Measurements from ENCODE around the gene COA8. TPM values are rescaled to one million over a fixed set of nuclear protein-coding genes. Genes with fewer than 3 reads are reported as not detected.

COA8 gene
- total and polyA plus RNA-seq, 4 donors: 27.6 to 71.7 (median 38.8) TPM

GRCh38 chr14:103528587-103529382 is 34.0 kb upstream of the COA8 start, which contains the start of gene TRMT61A:
TRMT61A (plus strand) TSS chr14:103529196; CDS start chr14:103529979, 783 bp downstream.
- Histone ChIP-seq H3K4me1 (ENCODE audit: control insufficient read depth in 1 of 2, insufficient read depth in 2 of 2, low read length in 2 of 2) (no peaks in the 10 kb centered on the region), H3K36me3 (ENCODE audit: control insufficient read depth in 1 of 2, insufficient read depth in 2 of 2, low read length in 1 of 2) (no peaks in the 10 kb centered on the region), H3K27ac (ENCODE audit: low read depth in 1 of 2, low read length in 2 of 2) (peak within 1 kb of the TSS in 1 of 2 donors; percentile 39), H3K9me3 (ENCODE audit: control insufficient read depth, low read length) (no peaks in the 10 kb centered on the region), H3K27me3 (ENCODE audit: control insufficient read depth in 1 of 2, insufficient read depth in 2 of 2, low read length in 1 of 2) (no peaks in the 10 kb centered on the region), H3K4me3 (ENCODE audit: low read length in 2 of 2) (peak within 1 kb of the TSS; percentile 10 to 73)
- WGBS, 2 donors: 3% methylated on average over 59 to 70 of the region's 70 CpGs
- DNase-seq (peak; percentile 93 to 94), ATAC-seq (ENCODE audit: low FRiP score) (peak; percentile 87)
- intact Hi-C loops (cut with DNase I): no loop called here

DNA sequence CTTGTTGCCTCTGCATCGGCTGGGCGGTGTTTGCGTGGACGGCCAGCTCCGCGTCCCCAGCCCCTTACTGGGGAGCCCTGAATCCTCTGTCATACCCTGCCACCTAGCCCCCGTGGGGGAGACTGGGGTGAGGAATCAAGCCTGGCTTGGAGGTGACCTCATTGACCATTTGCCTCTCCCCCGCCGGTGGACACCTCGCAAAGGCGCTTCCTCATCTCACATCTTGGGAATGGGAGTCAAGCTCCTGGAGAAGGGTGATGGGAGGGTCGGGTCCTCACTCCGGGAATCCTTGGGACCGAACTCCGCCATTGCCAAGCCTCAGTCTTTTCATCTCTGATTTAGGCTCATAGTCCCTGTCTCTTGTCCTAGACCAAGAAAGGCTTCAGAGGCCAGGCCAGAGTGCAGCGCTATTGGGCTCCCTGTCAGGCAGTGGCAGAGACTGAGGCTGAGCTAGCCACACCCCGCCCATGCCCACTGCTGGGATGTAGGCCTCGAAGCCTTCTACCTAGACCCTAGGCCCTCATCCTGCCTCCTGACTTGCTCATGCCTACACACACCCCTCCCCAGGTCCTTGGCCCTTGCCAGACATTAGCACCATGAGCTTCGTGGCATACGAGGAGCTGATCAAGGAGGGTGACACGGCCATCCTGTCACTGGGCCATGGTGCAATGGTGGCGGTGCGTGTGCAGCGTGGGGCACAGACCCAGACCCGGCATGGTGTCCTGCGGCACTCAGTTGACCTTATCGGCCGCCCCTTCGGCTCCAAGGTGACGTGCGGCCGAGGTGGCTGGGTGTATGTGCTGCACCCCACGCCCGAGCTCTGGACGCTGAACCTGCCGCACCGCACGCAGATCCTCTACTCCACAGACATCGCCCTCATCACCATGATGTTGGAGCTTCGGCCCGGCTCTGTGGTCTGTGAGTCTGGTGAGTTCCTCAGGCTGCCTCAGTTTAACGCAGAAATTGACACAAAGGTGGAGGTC is 33.1 kb upstream of the COA8 start:
- no peaks in the 10 kb centered on the region for H3K9me3 ChIP-seq (ENCODE audit: control insufficient read depth, low read length)
- H3K4me3 ChIP-seq (ENCODE audit: low read length in 2 of 2): peak overlapping the region; percentile 10 to 73
- peak in 1 of 2 donors; percentile 53 for DNase-seq
- peak overlapping the region in 1 of 2 donors; percentile 14 for H3K27ac ChIP-seq (ENCODE audit: low read depth in 1 of 2, low read length in 2 of 2)
- H3K4me1 ChIP-seq (ENCODE audit: control insufficient read depth in 1 of 2, insufficient read depth in 2 of 2, low read length in 2 of 2): no peaks in the 10 kb centered on the region
- no peak for ATAC-seq (ENCODE audit: low FRiP score)
- WGBS, 2 donors: 49 to 50% methylated on average over 41 to 42 of the region's 42 CpGs
- intact Hi-C loops (cut with DNase I): no loop called here
- H3K27me3 ChIP-seq (ENCODE audit: control insufficient read depth in 1 of 2, insufficient read depth in 2 of 2, low read length in 1 of 2): no peaks in the 10 kb centered on the region
- H3K36me3 ChIP-seq (ENCODE audit: control insufficient read depth in 1 of 2, insufficient read depth in 2 of 2, low read length in 1 of 2): no peaks in the 10 kb centered on the region

- no peak for ATAC-seq (ENCODE audit: low FRiP score)
- no peaks in the 10 kb centered on the region for H3K4me1 ChIP-seq (ENCODE audit: control insufficient read depth in 1 of 2, insufficient read depth in 2 of 2, low read length in 2 of 2)
Measured at GRCh38 chr14:103530390-103530789, 32.4 kb upstream of the COA8 start.

DNA sequence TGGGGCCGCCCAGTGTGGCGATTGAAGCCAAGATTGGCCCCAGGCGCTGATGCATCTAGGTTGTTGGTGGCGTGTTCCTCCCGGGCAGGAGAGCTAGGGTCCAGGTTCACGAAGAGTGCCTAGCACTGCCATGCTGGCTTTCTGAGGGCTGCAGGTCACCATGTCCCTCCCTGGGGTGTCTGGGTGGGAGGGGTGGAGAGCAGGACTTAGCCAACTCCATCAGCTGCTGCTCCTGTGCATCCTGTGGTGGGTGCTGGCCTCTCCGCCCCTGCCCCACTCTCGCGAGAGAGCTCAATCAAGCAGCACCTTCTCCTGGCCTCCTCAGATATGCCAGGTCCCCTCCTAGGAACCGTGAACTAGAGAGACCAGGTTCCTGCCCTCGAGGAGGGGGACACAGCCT is 31.9 kb upstream of the COA8 start:
- Histone ChIP-seq H3K4me1 (ENCODE audit: control insufficient read depth in 1 of 2, insufficient read depth in 2 of 2, low read length in 2 of 2) (no peaks in the 10 kb centered on the region), H3K9me3 (ENCODE audit: control insufficient read depth, low read length) (no peaks in the 10 kb centered on the region), H3K27ac (ENCODE audit: low read depth in 1 of 2, low read length in 2 of 2) (no peak overlapping the region), H3K36me3 (ENCODE audit: control insufficient read depth in 1 of 2, insufficient read depth in 2 of 2, low read length in 1 of 2) (no peaks in the 10 kb centered on the region), H3K4me3 (ENCODE audit: low read length in 2 of 2) (no peak overlapping the region), H3K27me3 (ENCODE audit: control insufficient read depth in 1 of 2, insufficient read depth in 2 of 2, low read length in 1 of 2) (no peaks in the 10 kb centered on the region)
- ATAC-seq (ENCODE audit: low FRiP score) (no peak), DNase-seq (peak in 1 of 2 donors; percentile 40)
- 89 to 92% methylated on average over 11 of the region's 11 CpGs for whole genome bisulfite sequencing, 2 donors
- intact Hi-C loops (cut with DNase I): no loop called here

More at GRCh38 chr14:103530390-103530789, 32.4 kb upstream of the COA8 start:
- intact Hi-C loops (cut with DNase I): no loop called here
- WGBS, 2 donors: 49 to 60% methylated on average over 7 of the region's 7 CpGs
- Histone ChIP-seq H3K27ac (ENCODE audit: low read depth in 1 of 2, low read length in 2 of 2) (no peak overlapping the region), H3K27me3 (ENCODE audit: control insufficient read depth in 1 of 2, insufficient read depth in 2 of 2, low read length in 1 of 2) (no peaks in the 10 kb centered on the region), H3K9me3 (ENCODE audit: control insufficient read depth, low read length) (no peaks in the 10 kb centered on the region), H3K36me3 (ENCODE audit: control insufficient read depth in 1 of 2, insufficient read depth in 2 of 2, low read length in 1 of 2) (no peaks in the 10 kb centered on the region), H3K4me3 (ENCODE audit: low read length in 2 of 2) (no peak overlapping the region)
- peak in 1 of 2 donors; percentile 46 for DNase-seq

DNA sequence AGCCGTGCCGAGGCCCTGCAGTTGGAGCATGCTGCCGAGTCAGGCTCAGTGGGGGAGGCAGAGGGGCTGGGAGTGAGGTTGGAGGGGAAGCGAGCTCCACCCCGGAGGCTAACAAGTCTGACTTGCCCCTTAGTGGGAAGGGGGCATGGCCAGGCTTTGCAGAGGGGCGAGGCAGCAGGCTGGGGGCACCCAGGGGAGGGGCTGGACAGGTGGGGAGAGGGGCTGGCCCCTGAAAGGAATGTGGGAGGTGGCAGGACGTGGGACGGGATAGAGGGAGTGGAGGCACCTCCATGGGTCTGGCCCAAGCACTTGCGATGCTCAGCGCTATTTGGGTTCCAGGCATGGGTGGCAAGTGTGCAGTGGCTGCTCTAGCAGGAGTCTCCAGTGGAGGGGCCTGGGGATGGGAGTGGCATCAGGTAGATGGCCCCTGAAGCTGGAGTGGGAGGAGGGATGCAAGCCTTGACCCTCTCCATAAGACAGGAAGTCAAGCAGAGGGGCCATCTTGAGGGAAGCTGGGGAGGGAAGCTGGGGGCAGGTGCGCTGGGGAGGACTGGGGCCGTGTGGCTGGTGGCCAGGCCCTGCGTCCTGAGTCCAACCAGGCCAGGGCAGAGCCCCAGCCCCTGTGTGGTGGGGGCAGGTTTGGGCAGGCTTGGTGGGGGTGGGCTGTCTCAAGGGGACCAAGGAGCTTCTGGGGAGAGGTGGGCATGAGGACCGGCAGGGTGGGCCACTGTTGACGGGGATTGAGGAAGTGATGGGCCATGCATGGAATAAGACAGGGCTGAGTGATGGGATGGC is 31.1 kb upstream of the COA8 start:
- Histone ChIP-seq H3K9me3 (ENCODE audit: control insufficient read depth, low read length) (no peaks in the 10 kb centered on the region), H3K36me3 (ENCODE audit: control insufficient read depth in 1 of 2, insufficient read depth in 2 of 2, low read length in 1 of 2) (no peaks in the 10 kb centered on the region), H3K4me1 (ENCODE audit: control insufficient read depth in 1 of 2, insufficient read depth in 2 of 2, low read length in 2 of 2) (no peaks in the 10 kb centered on the region), H3K27ac (ENCODE audit: low read depth in 1 of 2, low read length in 2 of 2) (no peak overlapping the region), H3K27me3 (ENCODE audit: control insufficient read depth in 1 of 2, insufficient read depth in 2 of 2, low read length in 1 of 2) (no peaks in the 10 kb centered on the region), H3K4me3 (ENCODE audit: low read length in 2 of 2) (no peak overlapping the region)
- DNase-seq (no peak), ATAC-seq (ENCODE audit: low FRiP score) (no peak)
- intact Hi-C loops (cut with DNase I): no loop called here
- 87 to 88% methylated on average over 15 of the region's 15 CpGs for WGBS, 2 donors

- H3K4me1 ChIP-seq (ENCODE audit: control insufficient read depth in 1 of 2, insufficient read depth in 2 of 2, low read length in 2 of 2): no peaks in the 10 kb centered on the region
- WGBS, 2 donors: 85% methylated on average over 32 of the region's 32 CpGs
- intact Hi-C loops (cut with DNase I): no loop called here
Measured at GRCh38 chr14:103532216-103533136, 30.3 kb upstream of the COA8 start.

DNA sequence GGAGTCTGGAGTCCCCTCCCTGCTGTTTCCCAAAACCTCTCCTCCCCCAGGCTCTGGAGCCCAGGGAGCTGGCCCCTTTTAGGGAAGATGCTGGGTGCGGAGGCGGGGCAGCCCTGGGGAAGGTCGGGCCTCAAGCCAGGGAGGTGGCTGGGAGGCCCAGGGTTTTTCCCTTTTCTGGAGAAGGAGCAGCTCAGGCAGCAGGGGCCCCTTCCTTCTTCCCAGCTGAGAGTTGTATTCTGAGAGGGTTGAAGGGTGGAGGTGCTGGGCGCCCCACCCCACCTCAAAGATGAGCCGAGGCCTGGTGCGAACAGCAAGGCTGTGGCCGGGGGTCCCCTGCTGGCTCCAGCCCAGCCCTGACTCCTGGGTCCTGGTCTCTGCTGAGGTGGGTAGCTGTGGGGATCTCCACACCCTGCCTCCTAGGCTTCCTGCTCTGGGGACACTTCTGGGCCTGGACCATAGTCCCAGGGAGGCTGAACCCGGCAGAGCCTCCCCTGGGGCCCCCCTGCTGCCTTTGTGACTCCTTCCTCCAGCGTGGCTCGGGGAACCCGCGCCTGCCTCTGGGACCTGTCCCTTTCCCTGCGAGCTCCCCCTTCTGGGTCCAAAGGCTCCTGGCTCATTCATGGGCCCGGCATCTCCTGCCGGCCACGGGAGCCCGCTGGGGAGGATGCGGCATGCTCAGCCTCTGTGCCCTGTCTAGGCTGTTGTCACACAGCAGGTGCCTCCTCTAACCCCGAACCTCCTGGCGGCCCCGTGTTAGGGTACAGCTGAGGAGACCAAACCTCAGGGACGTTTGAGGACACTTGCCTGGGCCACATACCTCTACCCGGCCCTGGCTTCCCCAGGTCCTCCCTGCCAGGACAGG is 29.4 kb upstream of the COA8 start:
- Histone ChIP-seq H3K4me1 (ENCODE audit: control insufficient read depth in 1 of 2, insufficient read depth in 2 of 2, low read length in 2 of 2) (no peaks in the 10 kb centered on the region), H3K9me3 (ENCODE audit: control insufficient read depth, low read length) (no peaks in the 10 kb centered on the region), H3K27me3 (ENCODE audit: control insufficient read depth in 1 of 2, insufficient read depth in 2 of 2, low read length in 1 of 2) (no peaks in the 10 kb centered on the region), H3K36me3 (ENCODE audit: control insufficient read depth in 1 of 2, insufficient read depth in 2 of 2, low read length in 1 of 2) (no peaks in the 10 kb centered on the region), H3K4me3 (ENCODE audit: low read length in 2 of 2) (no peak overlapping the region), H3K27ac (ENCODE audit: low read depth in 1 of 2, low read length in 2 of 2) (no peak overlapping the region)
- WGBS, 2 donors: 63 to 74% methylated on average over 23 of the region's 23 CpGs
- DNase-seq (peak in 1 of 2 donors; percentile 60), ATAC-seq (ENCODE audit: low FRiP score) (no peak)
- intact Hi-C loops (cut with DNase I): no loop called here

More at GRCh38 chr14:103532216-103533136, 30.3 kb upstream of the COA8 start:
- no peaks in the 10 kb centered on the region for H3K9me3 ChIP-seq (ENCODE audit: control insufficient read depth, low read length)
- H3K27ac ChIP-seq (ENCODE audit: low read depth in 1 of 2, low read length in 2 of 2): no peak overlapping the region
- H3K27me3 ChIP-seq (ENCODE audit: control insufficient read depth in 1 of 2, insufficient read depth in 2 of 2, low read length in 1 of 2): no peaks in the 10 kb centered on the region
- DNase-seq (no peak), ATAC-seq (ENCODE audit: low FRiP score) (no peak)
- no peaks in the 10 kb centered on the region for H3K36me3 ChIP-seq (ENCODE audit: control insufficient read depth in 1 of 2, insufficient read depth in 2 of 2, low read length in 1 of 2)
- H3K4me3 ChIP-seq (ENCODE audit: low read length in 2 of 2): no peak overlapping the region

All from aorta (tissue), 5 donors.